Stomach (tissue), 4 donors: Measurements from ENCODE around the gene TM9SF1.

Experiments used
- CTCF ChIP-seq, 7 experiments: fragments of 450-650 bp in 4 of 7; fragments of 200-600 bp in 3 of 7; sonication (generic) in 3 of 7; IDR thresholded peaks; one replicate each; pipeline ENCODE4 v1.5.1; 2016 to 2019; ENCODE audit warnings: antibody characterized with exemption in 7 of 7, control low read depth in 2 of 7, mild to moderate bottlenecking in 1 of 7
- EP300 ChIP-seq: sonication (generic); formaldehyde crosslinking; IDR thresholded peaks from one replicate; pipeline ENCODE4 v1.6.1; 2017; ENCODE audit warnings: antibody characterized with exemption
- POLR2A ChIP-seq, 4 donors: fragments of 450-650 bp; IDR thresholded peaks; one replicate each; pipeline ENCODE4 v1.6.1; 2016; ENCODE audit warnings: antibody characterized with exemption in 4 of 4, control low read depth in 2 of 4, mild to moderate bottlenecking in 1 of 4, moderate library complexity in 1 of 4

- TF ChIP-seq POLR2A (IDR thresholded peaks at IDR 0.05) (no peak), CTCF (IDR thresholded peaks at IDR 0.05) (no peak), EP300 (no peak)
Measured at GRCh38 chr14:24146453-24146977, 48.7 kb downstream of the TM9SF1 start, which contains the start of gene PSME2.
